Upper lobe of right lung (tissue), 1 donor: ENCODE data around the gene GALT. TPM values are rescaled to one million over a fixed set of nuclear protein-coding genes. Genes with fewer than 3 reads are reported as not detected.

Experiments used
- ATAC-seq: fragments of 200-7000 bp; cut with Tn5 transposase; one replicate; pipeline ENCODE4 v1.9.1; 2020; ENCODE audit warnings: mild to moderate bottlenecking, moderate library complexity
- DNase-seq: peaks from one replicate; pipeline ENCODE4 v3.0.0-alpha.2; 2020
- H3K27ac ChIP-seq: fragments of 200-600 bp; one replicate; pipeline ENCODE4 v1.8.0; 2022
- H3K27me3 ChIP-seq: fragments of 200-600 bp; one replicate; pipeline ENCODE4 v1.8.0; 2022; ENCODE audit warnings: mild to moderate bottlenecking
- H3K36me3 ChIP-seq: fragments of 200-600 bp; one replicate; pipeline ENCODE4 v1.8.0; 2022
- H3K4me1 ChIP-seq: fragments of 200-600 bp; one replicate; pipeline ENCODE4 v1.8.0; 2022
- H3K4me3 ChIP-seq: fragments of 200-600 bp; one replicate; pipeline ENCODE4 v1.8.0; 2022; ENCODE audit warnings: mild to moderate bottlenecking
- H3K9me3 ChIP-seq: fragments of 200-600 bp; one replicate; pipeline ENCODE4 v1.8.0; 2022
- CTCF ChIP-seq: fragments of 200-600 bp; IDR thresholded peaks from one replicate; pipeline ENCODE4 v1.8.0; 2022; ENCODE audit warnings: antibody characterized with exemption
- intact Hi-C: fragments of 100-400 bp; cut with DNase I; formaldehyde crosslinking; loops from one replicate; pipeline ENCODE4 v1.11.0; 2022
- total RNA-seq: library from RNA; stranded (reverse); fragmentation: NEBNext Ultra II Directional; extraction: Animal tissue kit (Norgen Biotek cat#: 25700); gene quantifications from one replicate; pipeline ENCODE4 v1.2.1, GENCODE V29; 2021
- donor health status: DM: no; HTN: yes; CAD: no; lungs with severe emphysema.

GALT gene
- total RNA-seq, 1 donor from 2014 or later: 47.6 TPM

GRCh38 chr9:34689116-34689470 lies 42.6 kb downstream of the GALT start:
- TF ChIP-seq CTCF: no peak
- Histone ChIP-seq H3K9me3 (no peaks in the 10 kb centered on the region), H3K27me3 (no peaks in the 10 kb centered on the region), H3K4me1 (peaks cover 4% of the 10 kb centered on the region), H3K27ac (no peak overlapping the region), H3K4me3 (no peak overlapping the region), H3K36me3 (no peaks in the 10 kb centered on the region)
- intact Hi-C loops: no loop called here
- DNase-seq: no peak
- no peak for ATAC-seq

- intact Hi-C loops: no loop called here
Observed at GRCh38 chr9:34689512-34689911, 43.0 kb downstream of the GALT start.

GRCh38 chr9:34690983-34691935 lies 44.8 kb downstream of the GALT start, which contains the start of gene CCL19:
Gene CCL19, minus strand, starts transcription at chr9:34691276. Its CDS starts 137 bp downstream, at chr9:34691139.
- Histone ChIP-seq H3K27ac (no peak within 1 kb of the TSS), H3K9me3 (no peaks in the 10 kb centered on the region), H3K27me3 (no peaks in the 10 kb centered on the region), H3K36me3 (no peaks in the 10 kb centered on the region), H3K4me3 (no peak within 1 kb of the TSS), H3K4me1 (peaks cover 4% of the 10 kb centered on the region)
- intact Hi-C loops: no loop called here
- DNase-seq (no peak), ATAC-seq (peak; percentile 34)
- TF ChIP-seq CTCF: no peak

More at GRCh38 chr9:34689512-34689911, 43.0 kb downstream of the GALT start:
- no peak for DNase-seq
- no peak overlapping the region for H3K4me3 ChIP-seq
- no peaks in the 10 kb centered on the region for H3K36me3 ChIP-seq
- H3K27me3 ChIP-seq: no peaks in the 10 kb centered on the region
- H3K27ac ChIP-seq: no peak overlapping the region
- H3K9me3 ChIP-seq: no peaks in the 10 kb centered on the region
- H3K4me1 ChIP-seq: peaks cover 4% of the 10 kb centered on the region
- TF ChIP-seq CTCF: no peak
- no peak for ATAC-seq

GRCh38 chr9:34691936-34692315 lies 45.5 kb downstream of the GALT start:
- intact Hi-C loops: no loop called here
- H3K27me3 ChIP-seq: no peaks in the 10 kb centered on the region
- TF ChIP-seq CTCF: no peak

GRCh38 chr9:34693560-34693959 lies 47.1 kb downstream of the GALT start:
- ATAC-seq: no peak

More at GRCh38 chr9:34691936-34692315, 45.5 kb downstream of the GALT start:
- H3K4me1 ChIP-seq: peaks cover 4% of the 10 kb centered on the region
- DNase-seq (no peak), ATAC-seq (no peak)
- H3K27ac ChIP-seq: no peak overlapping the region
- no peaks in the 10 kb centered on the region for H3K36me3 ChIP-seq
- no peak overlapping the region for H3K4me3 ChIP-seq
- H3K9me3 ChIP-seq: no peaks in the 10 kb centered on the region

More at GRCh38 chr9:34693560-34693959, 47.1 kb downstream of the GALT start:
- no peaks in the 10 kb centered on the region for H3K36me3 ChIP-seq
- no peak overlapping the region for H3K27ac ChIP-seq
- no peak for DNase-seq
- no peaks in the 10 kb centered on the region for H3K9me3 ChIP-seq
- H3K4me1 ChIP-seq: peaks cover 4% of the 10 kb centered on the region
- no peak overlapping the region for H3K4me3 ChIP-seq
- no peaks in the 10 kb centered on the region for H3K27me3 ChIP-seq
- intact Hi-C loops: no loop called here
- TF ChIP-seq CTCF: no peak
